C1 segment of cervical spinal cord (tissue), 14 donors: ENCODE data around the gene UBE2I.
A peak's percentile ranks its signal among the peaks of the same experiment; 100 is the strongest.
"Not testable (repeated sequence)": the region's sequence is repeated elsewhere in the genome, so short reads cannot be mapped to it uniquely, and the experiment has no call there.

Source experiments
- DNase-seq, 14 donors: peaks; one replicate each; lab custom pipeline; 2025; lab: John Stamatoyannopoulos, UW

UBE2I gene

DNA sequence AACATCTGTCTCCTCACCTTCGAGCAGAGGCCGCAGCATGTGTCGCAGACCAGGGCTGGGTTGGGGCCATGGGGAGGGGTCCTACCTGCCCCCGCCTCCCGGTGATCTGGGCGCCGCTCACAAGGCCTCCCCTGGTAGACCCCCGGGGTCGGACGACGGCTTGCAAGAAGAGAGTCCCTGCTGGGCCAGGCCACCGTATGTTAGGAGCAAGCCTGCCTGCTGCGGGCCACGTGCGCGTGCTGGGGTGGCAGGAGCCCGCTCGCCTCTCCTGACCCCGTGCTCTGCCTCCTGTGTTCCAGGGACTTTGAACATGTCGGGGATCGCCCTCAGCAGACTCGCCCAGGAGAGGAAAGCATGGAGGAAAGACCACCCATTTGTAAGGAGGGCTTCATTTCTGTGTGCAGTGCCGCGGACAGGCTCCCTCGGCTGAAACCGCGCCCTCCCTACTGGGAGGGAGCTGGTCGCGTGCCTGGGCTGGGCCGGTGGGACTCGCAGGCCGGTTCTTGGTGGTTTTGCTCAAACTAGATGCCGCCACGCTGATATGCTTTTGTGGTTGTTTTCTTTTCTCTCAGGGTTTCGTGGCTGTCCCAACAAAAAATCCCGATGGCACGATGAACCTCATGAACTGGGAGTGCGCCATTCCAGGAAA lies 4.4 kb downstream of the UBE2I start:
- no peak for DNase-seq

DNA sequence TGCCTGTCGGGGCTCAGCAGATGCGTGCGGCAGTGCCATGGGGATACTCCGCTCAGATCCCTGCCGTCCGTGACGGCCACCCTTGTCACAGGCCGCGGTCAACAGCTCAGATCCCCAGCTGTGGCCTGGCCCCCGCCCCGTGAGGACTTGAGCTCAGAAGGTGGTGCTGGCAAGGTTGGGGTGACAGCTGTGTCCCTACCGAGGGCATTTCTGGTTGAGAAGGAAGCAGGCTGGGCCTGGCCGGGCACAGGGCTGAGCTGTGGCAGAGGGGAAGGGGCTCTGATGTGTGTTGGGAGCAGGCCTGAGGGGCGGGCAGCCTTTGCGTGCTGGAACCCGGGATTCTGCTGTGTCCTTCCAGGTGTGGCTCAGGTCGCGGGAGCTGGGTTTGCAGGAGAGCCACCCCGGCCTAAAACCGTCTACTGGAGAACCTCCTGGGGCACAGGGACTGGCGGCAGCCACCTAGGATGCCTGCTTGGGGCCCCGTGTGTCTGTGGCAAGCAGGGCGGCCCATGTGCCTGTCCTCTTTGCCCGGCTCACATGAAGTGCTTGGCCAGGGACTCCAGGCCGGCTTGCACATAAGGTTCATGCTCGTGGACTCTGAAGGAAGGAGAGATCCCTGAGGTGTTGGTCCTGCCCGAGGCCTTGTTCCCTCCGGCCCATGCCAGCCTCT lies 5.1 kb downstream of the UBE2I start:
- no peak for DNase-seq

DNA sequence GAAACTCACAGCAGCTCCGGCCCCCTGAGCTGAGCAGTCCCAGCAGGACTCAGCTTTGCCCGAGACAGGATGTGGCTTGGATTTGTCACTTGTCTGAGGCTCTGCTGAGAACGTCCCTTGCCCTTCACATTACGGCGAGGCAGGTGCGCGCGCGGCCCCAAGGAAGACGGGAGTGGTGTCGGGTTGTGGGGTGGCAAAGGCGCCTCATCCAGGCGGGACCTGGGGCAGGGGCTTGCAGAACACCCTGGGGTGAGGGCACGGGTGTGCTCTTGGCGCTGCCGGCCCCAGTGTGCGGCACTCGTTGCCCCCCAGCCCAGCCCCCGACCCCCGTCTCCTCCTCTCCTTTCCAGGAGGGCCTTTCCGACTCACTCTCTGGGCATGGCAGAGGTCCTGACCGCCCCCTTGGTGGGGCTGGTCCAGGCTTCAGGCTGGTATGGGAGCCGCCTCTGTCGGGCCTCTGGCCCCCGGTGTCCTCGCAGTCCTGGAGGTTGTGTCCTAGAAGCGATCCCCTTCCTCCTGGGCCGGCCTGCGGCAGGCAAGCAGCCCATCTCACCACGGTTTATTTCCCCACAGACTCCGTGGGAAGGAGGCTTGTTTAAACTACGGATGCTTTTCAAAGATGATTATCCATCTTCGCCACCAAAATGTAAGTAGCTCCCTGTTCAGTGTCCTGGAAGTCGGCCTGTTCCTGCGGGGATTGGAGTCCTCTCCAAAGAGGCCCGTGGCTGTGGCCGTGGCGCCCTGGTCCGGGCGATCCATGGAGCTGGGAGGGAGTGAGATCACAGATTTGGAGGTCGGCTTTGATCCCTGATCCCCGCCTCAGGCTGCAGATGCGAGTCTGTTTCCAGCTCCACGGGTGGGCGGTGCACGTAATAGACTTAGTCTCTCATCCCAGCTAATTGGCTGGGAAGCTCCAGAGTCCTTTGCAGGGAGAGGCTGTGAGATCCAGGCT lies 5.9 kb downstream of the UBE2I start:
- no peak for DNase-seq

DNA sequence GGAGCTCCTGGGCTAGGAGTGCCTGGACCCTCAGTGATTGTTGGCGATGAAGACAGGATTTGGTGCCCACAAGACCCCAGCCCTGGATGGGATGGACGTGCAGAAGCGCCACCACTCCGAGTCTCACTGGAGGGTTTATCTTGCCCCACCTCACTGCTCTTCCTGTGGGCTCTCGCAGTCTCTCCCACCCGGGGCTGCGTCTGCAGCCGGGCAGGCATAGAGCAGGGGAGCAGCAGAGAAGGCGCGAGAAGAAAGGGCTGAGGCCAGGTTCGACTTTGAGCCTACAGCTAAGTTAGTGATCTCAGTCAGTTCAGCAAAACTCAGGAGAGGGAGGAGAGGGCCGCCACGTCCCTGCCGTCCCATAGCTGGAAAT lies 6.6 kb downstream of the UBE2I start:
- DNase-seq, result no peak

DNA sequence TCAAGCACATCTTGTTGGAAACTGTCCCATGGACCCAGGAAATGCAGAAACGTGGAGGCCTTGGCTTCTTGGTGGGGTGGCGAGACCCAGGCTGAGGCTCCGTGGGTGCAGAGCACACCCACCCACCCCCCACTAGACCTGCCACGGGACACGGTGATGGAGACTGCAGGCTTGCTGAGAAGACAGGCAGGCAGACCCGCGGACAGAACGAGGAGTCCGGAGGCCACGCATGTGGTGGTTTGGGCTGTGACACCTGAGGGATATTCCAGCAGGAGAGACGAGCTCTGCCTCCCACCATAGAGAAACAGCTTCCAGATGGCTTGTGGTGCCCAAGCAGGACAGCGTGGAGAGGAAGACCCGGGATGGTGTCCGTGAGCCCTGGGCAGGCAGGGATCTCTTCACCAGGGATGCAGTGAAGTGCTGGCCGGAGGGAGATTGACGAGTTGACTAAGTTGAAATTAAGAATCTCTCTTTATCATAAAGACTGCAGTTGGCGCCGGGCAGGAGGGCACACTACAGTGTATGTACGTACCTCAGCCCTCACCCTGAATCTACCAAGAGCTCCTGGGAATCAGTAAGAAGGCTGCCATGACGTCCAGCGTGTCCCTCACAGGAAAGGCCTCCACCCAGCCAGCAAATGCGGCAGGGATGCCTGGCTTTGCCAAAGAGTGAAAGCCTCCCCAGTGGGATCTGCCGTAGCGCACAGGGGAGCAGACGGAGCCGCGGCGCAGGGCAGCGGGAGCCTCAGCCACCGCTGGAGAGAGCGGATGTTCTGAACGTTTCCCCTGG lies 8.2 kb downstream of the UBE2I start:
- DNase-seq, result no peak

DNA sequence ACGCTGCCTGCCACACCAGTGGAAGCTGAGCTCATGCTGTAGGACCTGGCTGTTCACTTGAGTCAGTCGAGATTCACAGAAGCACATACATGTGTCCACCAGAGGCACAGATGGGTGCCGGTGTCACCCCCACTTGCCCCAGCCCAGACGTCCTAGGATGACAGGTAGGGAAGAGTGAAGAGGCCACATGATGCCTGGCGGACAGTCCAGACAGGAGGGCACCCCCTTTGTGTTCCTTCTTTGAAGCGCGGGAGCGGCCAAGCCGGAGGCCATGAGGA lies 8.8 kb downstream of the UBE2I start:
- DNase-seq, result no peak

DNA sequence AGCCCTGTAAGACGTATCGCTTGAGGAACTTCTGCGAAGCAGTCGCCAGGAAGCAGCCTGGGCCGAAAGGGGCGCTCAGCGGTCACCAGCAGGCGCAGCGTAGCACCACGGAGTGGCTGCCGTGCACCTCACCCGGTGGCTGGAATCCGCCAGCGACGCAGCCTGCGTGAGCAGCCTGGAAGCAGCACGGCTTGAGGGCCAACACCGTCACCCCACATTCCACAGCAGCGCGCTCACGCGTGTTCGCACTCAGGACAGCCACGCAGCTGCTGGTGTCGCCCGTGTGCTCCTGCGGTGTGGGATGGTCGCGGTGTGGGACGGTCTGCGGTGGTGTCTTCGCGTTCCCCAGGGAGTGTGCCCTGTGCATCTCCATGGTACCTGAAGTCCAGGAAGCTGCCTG lies 9.6 kb downstream of the UBE2I start:
- DNase-seq, result no peak

DNA sequence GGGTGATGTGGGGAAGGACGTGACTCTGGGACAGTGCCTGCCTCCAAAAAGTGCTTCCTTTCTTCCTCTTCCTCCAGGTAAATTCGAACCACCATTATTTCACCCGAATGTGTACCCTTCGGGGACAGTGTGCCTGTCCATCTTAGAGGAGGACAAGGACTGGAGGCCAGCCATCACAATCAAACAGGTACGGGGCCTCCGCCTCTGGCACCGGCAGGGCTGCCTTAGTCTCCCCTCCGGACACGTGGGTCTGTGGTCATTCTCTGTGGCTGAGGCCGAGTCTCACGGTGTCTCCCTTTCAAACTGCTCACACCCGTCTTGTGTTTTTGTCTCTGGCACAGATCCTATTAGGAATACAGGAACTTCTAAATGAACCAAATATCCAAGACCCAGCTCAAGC lies 10.7 kb downstream of the UBE2I start:
- DNase-seq, result no peak

DNA sequence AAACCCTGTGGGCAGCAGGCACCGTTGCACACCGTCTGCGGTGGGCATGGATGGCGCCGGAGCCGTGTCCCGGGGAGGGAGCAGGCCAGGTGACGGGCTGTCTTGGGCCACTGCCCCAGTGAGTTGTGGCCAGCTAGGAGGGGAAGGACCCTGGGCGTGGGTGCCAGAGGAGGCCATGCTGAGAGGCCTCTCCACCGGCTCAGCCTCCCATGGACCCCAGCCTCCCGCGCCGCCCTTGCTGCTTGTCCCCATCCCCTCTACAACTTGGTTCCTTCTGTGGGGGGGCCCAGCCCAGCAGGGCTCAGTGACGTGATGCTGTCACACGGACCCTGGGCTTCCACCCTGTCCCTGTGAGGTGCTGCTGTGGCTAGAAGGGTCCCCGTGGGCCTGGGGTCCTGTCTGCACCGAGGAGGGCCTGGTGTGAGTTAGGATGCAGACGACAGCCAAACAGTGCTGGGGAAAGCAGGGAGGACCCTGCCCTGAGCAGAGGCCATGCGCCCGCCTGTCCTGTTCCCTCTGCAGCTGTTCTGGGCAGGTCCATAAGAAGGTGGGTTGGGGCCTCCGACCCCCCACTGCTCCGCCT lies 11.3 kb downstream of the UBE2I start:
- no peak for DNase-seq

DNA sequence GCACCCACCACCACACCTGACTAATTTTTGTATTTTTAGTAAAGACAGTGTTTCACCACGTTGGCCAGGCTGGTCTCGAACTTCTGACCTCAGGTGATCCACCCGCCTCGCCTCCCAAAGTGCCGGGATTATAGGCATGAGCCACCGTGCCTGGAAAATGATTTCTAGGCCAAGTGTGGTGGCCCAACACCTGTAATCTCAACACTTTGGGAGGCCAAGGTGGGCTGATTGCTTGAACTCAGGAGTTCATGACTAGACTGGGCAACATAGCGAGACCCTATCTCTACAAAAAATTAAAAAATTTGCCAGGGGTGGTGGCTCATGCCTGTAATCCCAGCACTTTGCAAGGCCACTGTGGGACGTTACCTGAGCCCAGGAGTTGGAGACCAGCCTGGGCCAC lies 13.0 kb downstream of the UBE2I start:
- DNase-seq, result no peak

DNA sequence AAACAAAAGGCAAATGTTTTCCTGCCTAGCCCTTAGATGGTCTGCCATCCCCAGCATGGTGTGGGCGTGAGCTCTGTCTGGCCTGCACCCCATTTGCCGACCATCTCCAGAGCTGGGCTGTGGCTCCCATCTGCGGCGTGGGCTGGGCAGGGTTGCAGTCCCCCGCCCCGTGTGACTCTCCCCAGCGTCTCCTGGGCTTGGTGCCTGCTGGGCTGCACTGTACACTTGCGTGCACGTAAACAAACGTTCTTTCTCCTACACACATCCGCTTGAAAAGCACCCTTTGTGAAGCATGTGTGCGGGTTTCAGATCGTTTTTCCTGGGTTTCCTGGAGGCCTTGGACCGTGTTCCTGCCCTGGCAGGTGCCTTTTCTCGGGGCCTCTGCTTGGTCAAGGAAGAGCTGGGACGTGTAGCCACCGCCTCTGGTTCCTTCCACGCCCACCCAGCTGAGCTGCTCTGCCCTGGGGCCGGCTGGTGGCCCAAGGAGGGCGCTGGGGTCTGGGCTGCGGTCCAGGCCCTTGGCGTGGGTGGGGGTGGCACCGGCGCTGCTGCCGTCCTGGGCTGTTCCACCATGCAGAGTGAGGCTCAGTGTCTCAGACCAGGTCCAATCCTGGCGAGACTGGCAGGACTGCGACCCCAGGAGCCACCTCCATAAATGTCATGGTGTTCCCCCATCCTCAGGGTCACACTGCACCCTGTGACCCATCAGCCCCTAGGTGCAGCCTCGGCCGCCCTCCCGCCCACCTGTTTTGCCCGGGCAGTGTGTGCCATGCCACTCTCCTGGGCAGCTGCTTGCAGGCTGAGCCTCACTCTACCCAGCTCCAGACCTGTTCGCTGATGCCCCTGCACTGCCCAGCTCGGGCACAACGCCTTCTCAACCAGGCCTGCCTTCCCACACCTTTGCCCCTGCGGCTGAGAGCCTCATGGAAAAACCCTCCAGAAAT lies 14.1 kb downstream of the UBE2I start:
- DNase-seq, result peak in 10 of 14 donors; percentile 2 to 52 (median 25)

DNA sequence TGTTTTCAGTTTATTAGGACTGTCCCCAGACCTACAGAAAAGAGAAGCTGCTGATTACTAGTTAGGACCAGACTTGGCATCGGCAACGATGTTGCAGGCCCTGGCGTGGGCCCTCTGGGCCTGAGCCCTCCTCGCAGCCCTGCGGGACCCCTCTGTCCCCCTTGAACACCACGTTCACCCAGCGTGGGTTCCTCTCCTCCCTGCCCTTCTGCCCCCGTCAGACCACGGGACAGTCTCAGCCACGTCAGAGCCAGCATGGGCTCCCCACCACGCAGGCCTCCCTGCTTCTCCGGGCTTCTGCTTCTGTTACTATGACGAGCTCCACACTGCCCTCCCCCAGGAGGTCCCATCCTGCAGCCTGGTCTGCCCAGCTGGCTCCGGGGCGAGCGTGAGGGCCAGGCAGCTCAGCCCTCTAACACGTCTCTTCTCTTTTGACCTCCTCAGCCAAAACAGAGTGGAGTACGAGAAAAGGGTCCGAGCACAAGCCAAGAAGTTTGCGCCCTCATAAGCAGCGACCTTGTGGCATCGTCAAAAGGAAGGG lies 14.9 kb downstream of the UBE2I start:
- peak in 1 of 14 donors; percentile 28 for DNase-seq

DNA sequence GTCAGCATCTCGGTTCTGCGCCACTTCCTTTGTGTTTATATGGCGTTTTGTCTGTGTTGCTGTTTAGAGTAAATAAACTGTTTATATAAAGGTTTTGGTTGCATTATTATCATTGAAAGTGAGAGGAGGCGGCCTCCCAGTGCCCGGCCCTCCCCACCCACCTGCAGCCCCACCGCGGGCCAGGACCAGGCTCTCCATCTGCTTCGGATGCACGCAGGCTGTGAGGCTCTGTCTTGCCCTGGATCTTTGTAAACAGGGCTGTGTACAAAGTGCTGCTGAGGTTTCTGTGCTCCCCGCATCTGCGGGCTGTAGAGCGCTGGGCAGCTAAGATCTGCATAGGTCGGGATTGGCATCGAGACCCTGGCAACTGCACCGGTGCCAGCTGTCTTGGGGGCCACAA lies 15.8 kb downstream of the UBE2I start:
- DNase-seq, result peak in 1 of 14 donors; percentile 43

DNA sequence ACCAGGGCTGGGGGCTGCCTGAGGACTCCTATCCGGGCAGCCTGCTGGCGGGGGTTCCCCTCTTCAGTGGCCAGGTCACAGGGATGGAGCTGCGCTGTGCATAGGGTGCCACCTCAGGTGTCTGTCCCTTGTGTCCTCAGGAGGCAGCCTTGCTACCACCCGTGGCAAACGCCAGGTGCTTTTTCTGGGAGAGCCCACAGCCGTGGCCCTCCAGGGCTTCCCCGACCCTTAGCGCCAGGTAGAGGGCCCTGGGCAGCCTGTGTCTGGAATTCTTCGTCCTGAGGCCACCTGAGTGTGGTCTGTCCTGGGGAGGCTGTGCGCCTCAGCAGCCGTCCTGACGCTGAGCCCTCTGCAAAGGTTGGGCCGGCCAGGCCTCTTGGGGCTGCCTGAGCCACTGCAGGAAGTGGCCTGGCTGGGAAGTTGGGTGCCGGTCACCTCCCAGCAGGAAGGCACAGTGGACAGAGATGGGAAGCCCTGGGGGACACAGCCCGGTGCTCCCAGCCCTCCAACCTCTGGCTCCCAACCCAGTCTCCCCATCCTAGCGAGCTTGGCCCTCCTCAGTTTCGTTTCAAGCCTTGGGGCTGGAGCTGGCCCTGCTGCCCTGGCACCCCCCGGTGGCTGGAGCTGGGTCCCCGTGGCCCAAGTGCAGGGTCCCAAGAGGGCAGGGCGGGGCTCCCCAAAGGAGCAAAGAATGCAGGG lies 16.4 kb downstream of the UBE2I start:
- no peak for DNase-seq

DNA sequence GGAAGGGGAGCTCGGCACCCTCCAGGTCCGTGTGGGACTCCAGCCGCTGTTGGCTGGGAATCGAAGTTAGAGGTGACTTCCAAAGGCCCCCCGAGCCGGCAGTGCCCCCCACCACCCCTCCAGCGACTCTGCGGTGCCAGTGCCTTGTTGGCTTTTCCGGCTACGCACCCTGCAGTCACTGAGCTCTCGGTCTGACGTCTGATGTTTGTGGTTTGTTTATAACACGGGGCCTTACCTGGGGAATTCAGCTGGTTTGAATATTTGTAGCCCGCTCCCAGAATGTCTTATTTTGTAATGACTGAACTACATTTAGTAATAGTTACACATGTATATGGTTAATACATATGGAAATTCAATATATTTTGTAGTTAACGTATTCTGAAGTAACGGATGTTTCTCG lies 17.0 kb downstream of the UBE2I start:
- no peak for DNase-seq

DNA sequence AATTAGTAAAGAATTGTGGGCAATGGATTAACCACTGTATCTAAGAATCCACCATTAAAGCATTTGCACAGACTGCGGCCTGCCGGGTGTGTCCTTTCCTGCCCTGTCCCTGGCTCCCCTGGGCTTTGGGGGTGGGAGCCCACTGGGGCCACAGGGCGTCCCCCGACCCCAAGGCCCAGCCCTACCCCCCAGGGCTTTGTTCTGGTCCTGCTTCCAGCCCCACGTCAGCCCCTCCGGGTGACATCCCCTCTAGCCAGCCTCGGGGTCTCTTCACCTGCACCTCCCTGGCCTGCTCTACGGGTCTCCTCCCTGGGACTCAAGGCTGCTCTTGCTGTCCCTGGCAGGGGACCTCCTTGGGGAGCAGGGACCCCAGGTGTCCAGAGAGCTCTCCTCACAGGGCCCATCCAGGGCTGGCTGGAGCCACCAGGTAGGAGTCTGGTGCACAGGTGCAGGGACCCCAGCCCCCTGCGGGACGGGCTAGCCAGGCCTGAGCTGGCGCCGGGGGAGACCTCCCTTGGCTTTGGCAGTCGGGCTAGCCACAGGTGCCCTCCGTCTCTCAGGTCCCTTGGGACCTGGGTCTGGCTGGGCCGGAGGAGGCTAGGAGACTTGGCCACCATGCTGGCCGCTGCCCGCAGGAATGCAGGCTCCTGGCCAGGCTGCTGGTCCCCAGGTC lies 17.6 kb downstream of the UBE2I start:
- no peak for DNase-seq

DNA sequence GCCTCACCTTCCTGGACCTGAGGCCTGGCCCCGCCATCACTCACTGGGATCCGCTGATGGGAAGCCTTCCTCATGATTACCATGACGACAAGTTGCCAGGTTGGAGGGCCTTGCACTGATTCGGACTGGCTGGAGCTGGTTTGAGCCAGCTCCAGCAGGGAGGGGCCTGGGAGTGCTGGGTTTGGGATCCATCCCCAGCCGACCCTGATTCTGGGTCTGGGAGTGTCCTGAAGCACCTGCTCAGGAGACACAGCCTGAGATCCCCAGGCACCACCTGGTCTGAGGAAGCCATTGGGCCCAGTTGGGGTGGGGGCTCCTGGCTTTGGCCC lies 18.1 kb downstream of the UBE2I start:
- DNase-seq, result no peak

DNA sequence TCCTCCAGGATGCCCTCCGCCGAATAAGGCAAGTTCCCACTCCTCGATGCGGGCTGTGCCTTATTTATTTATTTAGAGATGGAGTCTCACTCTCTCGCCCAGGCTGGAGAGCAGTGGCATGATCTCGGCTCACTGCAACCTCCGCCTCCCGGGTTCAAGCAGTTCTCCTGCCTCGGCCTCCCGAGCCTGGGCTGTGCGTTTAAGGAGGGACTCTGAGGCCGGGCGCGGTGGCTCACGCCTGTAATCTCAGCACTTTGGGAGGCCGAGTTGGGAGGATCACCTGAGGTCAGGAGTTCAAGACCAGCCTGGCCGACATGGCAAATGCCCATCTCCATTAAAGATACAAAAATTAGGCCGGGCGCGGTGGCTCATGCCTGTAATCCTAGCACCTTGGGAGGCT lies 18.7 kb downstream of the UBE2I start:
- DNase-seq, result not testable (repeated sequence)

DNA sequence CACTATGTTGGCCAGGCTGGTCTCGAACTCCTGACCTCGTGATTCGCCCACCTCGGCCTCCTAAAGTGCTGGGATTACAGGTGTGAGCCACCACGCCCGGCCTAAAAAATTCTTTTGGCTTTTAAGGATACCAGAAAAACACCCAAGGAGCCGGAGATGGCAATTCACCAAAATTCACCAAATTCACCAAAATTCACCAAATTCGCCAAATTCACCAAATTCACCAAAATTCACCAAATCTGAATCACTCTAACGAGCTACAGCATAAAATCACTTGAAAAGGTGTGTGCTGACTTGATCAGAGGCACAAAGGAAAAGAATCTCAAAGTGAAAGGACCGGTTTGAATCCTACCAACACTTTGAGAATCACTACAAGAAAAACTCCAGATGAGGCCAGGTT lies 19.5 kb downstream of the UBE2I start:
- not testable (repeated sequence) for DNase-seq
